ENCODE results near the gene MAJIN. TPM values are rescaled to one million over a fixed set of nuclear protein-coding genes. Genes with fewer than 3 reads are reported as not detected.

The MAJIN gene
- total and polyA plus RNA-seq, 10 of the 15 experiments (the other 5 are each of a cell fraction or from before 2014, with no cell fraction given) = 0.10 TPM; not detected in 9

DNA sequence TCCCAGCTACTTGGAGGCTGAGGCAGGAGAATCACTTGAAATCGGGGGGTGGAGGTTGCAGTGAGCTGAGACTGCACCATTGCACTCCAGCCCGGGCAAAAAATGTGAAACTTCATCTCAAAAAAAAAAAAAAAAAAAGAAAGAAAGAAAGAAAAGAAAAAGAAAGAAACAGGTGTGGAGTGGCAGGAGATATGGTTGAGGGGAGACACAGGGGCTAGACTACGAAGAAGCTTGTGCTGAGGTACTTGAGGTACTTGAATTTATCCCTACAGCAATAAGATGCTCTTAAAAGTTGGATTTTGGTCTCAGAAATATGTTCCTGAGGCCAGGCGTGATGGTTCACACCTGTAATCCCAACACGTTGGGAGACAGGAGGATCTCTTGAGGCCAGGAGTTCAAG, 2.2 kb upstream of the MAJIN start (continued):
- no peak for TF ChIP-seq CUX1 (IDR thresholded peaks at IDR 0.05; ENCODE audit: insufficient replicate concordance, low read depth, low read length)
- no peak for TF ChIP-seq ZNF622 (IDR thresholded peaks at IDR 0.05)
- TF ChIP-seq SRF (IDR thresholded peaks at IDR 0.05; ENCODE audit: low read depth in 2 of 2, low read length in 2 of 2) = no peak
- no peak for TF ChIP-seq BCL11A (IDR thresholded peaks at IDR 0.05; ENCODE audit: low read depth, low read length)
- no peak for TF ChIP-seq FOXK2 (IDR thresholded peaks at IDR 0.05)
- TF ChIP-seq, protein P1, sequence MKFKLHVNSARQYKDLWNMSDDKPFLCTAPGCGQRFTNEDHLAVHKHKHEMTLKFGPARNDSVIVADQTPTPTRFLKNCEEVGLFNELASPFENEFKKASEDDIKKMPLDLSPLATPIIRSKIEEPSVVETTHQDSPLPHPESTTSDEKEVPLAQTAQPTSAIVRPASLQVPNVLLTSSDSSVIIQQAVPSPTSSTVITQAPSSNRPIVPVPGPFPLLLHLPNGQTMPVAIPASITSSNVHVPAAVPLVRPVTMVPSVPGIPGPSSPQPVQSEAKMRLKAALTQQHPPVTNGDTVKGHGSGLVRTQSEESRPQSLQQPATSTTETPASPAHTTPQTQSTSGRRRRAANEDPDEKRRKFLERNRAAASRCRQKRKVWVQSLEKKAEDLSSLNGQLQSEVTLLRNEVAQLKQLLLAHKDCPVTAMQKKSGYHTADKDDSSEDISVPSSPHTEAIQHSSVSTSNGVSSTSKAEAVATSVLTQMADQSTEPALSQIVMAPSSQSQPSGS (IDR thresholded peaks at IDR 0.05; ENCODE audit: low read length) = no peak
- no peak for TF ChIP-seq BMI1 (IDR thresholded peaks at IDR 0.05; ENCODE audit: borderline replicate concordance)
